HG02763 (cell line): Measurements from ENCODE around the gene PRR15.
"Not testable (repeated sequence)": the region's sequence is repeated elsewhere in the genome, so short reads cannot be mapped to it uniquely, and the experiment has no call there.

Experiments used
- ATAC-seq: cut with Tn5 transposase; IDR thresholded peaks from one replicate; pipeline ENCODE4 v1.9.1; 2021; ENCODE audit warnings: mild to moderate bottlenecking, moderate library complexity; ENCODE audit not compliant: unreplicated experiment

The PRR15 gene, protein sequence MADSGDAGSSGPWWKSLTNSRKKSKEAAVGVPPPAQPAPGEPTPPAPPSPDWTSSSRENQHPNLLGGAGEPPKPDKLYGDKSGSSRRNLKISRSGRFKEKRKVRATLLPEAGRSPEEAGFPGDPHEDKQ

DNA sequence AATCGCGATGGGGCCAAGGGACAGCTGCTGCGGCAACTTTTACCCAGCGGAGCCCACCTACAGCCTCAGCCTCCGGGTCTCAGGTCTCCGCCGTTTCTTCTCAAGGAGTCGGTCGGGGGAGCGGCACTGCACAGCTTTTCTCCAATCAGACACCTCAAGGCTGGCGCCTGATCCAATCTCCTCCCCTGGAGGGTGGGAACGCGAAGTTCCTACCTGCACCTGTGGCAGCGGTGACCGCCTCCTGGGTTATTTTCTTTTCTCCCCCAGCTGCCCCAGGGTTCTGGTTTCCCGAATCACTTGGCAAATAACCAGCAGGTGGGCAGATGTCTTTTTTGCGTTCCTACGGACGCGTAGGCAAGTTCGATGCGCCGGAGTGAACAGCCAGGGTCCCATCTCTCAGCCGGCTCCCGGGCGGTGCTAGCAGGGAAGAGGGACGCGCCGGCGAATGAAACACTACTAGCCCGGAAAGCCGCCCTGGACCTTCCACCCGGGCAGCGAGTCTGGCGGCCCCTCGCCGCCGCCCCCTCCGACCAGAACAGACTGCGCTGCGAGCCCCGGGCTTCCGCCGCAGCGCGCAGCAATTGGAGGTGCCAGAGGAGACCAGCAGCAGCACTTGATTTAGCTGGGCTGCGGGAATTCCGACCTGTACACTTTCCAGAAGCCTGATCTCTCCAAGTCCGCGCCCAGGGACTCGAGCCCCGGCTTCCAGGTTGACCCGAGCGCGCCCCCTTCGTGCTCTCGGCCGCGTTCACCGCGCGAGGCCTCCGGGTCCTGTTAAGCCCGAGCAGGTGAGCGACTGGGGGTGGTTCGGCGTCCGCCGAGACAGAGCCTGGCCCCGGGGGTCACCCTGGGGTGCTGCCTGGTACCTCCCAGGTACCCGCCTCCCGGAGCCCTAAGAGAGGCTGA is at the start of gene PRR15:
Gene PRR15 (plus strand): TSS at position 246 of the 906 bp plus-strand sequence. CDS start 2,495 bp downstream, outside the sequence.
- ATAC-seq = no peak

GRCh38 chr7:29516491-29516890 is 47.1 kb upstream of the PRR15 start:
- ATAC-seq = no peak

GRCh38 chr7:29518616-29519015 is 45.0 kb upstream of the PRR15 start:
- ATAC-seq = no peak

GRCh38 chr7:29523728-29524127 is 39.9 kb upstream of the PRR15 start:
- ATAC-seq = no peak

- no peak for ATAC-seq
Observed at GRCh38 chr7:29527505-29528108, 36.0 kb upstream of the PRR15 start.

- not testable (repeated sequence) for ATAC-seq
Observed at GRCh38 chr7:29528526-29528925, 35.1 kb upstream of the PRR15 start.

- no peak for ATAC-seq
Observed at GRCh38 chr7:29538389-29538788, 25.2 kb upstream of the PRR15 start.

GRCh38 chr7:29539471-29539870 is 24.2 kb upstream of the PRR15 start:
- no peak for ATAC-seq

DNA sequence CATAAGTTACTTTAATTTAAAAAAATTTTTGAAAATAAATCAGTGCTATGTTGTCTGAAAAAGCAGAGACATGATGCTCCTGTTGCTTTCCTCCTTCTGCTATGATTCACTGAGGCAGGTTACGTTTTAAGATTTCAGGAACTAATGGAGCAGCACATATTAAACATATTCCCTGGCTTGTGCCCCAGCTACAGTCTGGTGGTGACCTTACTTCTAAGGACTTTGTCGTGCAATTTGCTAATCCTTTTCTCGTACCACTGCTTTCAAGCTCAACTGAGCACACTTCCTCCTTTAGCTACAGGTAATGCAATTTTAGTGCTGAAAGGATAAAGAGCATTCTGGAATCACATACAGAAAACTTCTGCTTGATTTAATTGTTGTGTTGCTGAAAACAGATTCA is 16.2 kb upstream of the PRR15 start:
- ATAC-seq = no peak

GRCh38 chr7:29548823-29549222 is 14.8 kb upstream of the PRR15 start:
- no peak for ATAC-seq

DNA sequence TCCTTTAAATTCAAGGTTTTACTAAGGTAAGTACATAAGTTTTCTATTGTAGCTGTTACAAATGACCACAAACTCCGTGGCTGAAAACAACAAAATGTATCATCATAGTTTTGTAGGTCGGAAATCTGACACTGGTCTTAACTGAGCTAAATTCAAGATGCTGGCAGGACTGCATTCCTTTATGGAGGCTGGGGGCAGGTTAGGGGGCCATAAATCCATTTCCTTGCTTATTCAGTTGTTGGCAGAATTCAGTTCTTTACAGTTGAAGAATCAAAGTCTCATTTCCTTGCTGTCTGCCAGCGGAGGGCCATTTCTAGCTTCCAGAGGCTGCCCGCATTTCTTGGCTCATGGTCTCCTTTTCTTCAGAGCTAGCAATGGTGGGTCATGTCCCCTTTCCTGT is 11.2 kb upstream of the PRR15 start:
- no peak for ATAC-seq

- no peak for ATAC-seq
Observed at GRCh38 chr7:29555061-29555460, 8.6 kb upstream of the PRR15 start.

DNA sequence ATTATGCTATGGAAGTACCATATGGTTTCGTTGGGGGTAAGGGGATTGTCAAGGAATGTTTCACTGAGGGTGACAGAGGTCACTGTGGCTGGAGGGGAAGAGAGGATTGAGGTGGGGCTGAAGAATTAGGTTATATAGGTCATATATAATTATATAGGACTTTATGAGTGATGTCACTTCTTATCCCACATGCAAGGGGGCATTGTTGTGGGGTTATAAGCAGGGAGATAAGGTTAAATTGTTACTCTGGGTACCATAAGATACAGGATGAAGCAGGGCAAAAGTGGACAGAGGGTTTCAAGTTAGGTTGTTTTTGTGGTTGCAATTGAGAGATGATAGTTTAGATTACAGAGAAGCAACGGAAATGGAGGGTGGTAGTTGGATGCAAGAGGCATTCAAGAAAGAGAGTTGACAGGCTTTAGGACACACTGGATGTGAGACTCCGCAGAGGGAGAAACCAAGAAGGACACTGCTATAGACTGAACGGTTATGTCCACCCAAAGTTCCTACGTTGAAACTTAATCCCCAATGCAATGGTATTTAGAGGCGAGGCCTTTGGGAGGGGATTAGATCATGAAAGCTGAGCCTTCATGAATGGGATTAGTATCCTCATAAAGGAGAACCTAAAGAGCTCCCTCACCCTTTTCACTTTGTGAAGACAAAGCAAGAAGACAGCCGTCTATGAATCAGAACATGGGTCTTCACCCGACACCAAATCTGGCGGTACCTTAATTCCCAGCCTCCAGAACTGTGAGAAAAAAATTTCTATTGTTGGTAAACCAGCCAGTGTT is 7.0 kb upstream of the PRR15 start:
- ATAC-seq = no peak

DNA sequence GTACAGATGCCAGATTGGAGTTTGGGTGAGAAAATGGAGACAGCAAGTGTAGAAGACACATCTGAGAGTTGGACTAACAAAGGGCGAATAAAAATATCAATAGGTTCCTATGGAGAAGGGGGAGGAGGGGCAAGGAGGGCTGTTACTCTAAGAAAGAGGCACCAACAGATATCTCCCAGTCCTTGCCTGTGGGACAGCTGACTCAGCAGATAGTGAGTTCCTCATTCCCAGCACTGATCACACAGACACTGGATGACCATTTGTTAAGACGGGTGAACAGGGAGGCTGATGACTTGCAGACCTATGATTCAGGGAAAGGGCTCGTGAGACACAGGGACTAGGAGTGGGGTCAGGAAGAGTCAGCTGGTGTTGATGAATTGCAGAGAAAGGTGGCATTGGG is 5.7 kb upstream of the PRR15 start:
- no peak for ATAC-seq

DNA sequence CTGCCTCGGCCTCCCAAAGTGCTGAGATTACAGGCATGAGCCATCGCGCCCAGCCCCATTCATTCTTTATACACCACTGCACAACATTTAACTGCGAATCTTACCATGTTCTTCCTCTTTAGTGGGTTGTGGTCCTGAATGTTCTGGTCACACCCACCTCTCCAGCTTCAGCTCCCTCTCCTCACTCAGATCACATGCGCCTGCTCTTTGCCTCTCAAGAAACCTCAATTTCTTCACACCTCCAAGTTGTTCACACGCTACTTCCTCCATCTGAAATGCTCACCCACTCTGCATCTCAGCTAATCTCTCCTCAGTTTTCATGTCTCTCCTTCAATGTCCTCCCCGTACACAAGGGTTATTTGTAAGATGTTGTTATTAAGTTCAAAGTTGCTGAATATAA is 2.4 kb upstream of the PRR15 start:
- ATAC-seq = no peak

DNA sequence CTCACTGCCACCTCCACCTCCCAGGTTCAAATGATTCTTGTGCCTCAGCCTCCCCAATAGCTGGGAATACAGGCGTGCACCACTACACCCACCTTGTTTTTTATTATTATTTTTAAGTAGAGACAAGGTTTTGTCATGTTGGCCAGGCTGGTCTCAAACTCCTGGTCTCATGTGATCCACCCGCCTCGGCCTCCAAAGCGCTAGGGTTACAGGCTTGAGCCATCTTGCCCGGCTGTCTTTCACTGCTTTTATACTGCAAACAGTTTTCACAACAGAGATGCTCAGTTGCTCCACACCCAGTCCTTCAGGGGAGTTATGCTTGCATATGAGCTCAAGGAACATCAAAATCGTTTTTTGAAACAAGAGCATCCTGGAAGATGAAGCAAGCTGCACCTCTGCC is 1.3 kb upstream of the PRR15 start:
- ATAC-seq = no peak

DNA sequence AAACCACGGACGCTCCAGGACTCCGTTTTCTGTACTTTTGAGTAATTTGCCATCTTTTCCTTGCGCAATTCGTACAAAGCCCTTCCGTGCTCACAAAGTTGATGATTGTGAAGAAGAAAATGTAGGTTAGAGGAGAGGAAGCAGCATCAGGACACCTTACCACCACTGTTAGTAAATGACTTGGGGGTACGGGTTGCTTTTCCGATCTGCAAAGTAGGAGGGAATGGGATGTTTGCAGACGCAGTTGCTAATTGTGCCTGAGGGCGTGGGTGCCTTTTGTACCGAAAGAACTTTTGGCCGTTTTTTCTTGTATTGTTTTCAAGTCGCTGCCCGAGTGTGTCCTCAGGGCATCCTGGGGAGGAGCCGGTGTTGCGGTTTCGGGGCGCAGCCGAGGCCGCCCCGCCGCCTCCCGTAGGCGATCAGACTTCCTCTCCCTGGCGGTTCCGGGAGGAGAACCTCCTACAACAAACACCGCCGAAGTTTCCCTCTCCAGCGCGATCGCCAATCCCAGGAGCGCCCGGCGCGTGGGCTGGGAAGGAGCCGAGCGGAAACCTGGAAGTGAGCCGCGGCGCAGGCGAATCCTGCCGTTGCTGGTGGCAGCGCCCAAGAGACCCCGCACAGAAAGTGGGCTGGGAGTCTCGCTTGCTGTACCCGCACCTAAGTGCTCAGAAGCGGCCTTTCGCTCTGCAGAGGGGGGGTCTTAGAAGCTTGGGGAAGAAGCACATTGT is 1.0 kb downstream of the PRR15 start:
- no peak for ATAC-seq

GRCh38 chr7:29565224-29565630 is 1.6 kb downstream of the PRR15 start:
- ATAC-seq = no peak

GRCh38 chr7:29565634-29565981 is 2.0 kb downstream of the PRR15 start:
- no peak for ATAC-seq

GRCh38 chr7:29565982-29566746 is 2.5 kb downstream of the PRR15 start:
- no peak for ATAC-seq
